CD4-positive, alpha-beta memory T cell (primary cell): ENCODE results near the gene FAM20C. TPM values are rescaled to one million over a fixed set of nuclear protein-coding genes. Genes with fewer than 3 reads are reported as not detected.

Experiments
- CTCF ChIA-PET: fragments of 350-600 bp; sonication (Branson Sonifier 250); formaldehyde crosslinking; loops from one replicate; lab custom pipeline; 2021; ENCODE audit warnings: inconsistent platforms; ENCODE audit not compliant: partially characterized antibody; lab: Charles Lee
- POLR2A ChIA-PET: fragments of 350-600 bp; sonication (Branson Sonifier 250); formaldehyde crosslinking; loops from one replicate; lab custom pipeline; 2021; ENCODE audit not compliant: partially characterized antibody; lab: Charles Lee
- DNase-seq, 5 donors: peaks; one replicate each; pipeline versions ENCODE4 v3.0.0 to v3.0.0-alpha.2; 2020 to 2022; ENCODE audit warnings: mixed read lengths in 1 of 5
- H3K27ac ChIP-seq: one replicate; pipeline ENCODE4 v1.7.0; 2013; ENCODE audit warnings: low read depth, low read length
- H3K27me3 ChIP-seq: 2 replicates; pipeline ENCODE4 v1.7.0; 2013; ENCODE audit warnings: mild to moderate bottlenecking, low read length, moderate library complexity; ENCODE audit not compliant: insufficient read depth
- H3K36me3 ChIP-seq: 2 replicates; pipeline ENCODE4 v1.7.0; 2013; ENCODE audit warnings: mild to moderate bottlenecking, low read length, moderate library complexity; ENCODE audit not compliant: insufficient read depth
- H3K4me1 ChIP-seq: 2 replicates; pipeline ENCODE4 v1.7.0; 2013; ENCODE audit warnings: mild to moderate bottlenecking, low read length, moderate library complexity; ENCODE audit not compliant: insufficient read depth
- H3K4me3 ChIP-seq, 2 donors: one replicate each; pipeline ENCODE4 v1.7.0; 2013; ENCODE audit warnings: low read length in 2 of 2, mild to moderate bottlenecking in 1 of 2
- H3K9me3 ChIP-seq, 2 donors: one replicate each; pipeline ENCODE4 v1.7.0; 2013; ENCODE audit warnings: low read length in 2 of 2, control low read depth in 1 of 2; ENCODE audit not compliant: control insufficient read depth in 1 of 2
- H3K27ac Mint-ChIP-seq, 7 donors: one replicate each; pipeline ENCODE4 v1.8.0; 2020 to 2021; ENCODE audit warnings: mixed read lengths in 7 of 7, mild to moderate bottlenecking in 6 of 7, inconsistent platforms in 3 of 7, moderate library complexity in 3 of 7
- H3K27me3 Mint-ChIP-seq, 2 donors: one replicate each; pipeline ENCODE4 v1.8.0; 2020 to 2021; ENCODE audit warnings: mixed read lengths in 2 of 2
- H3K36me3 Mint-ChIP-seq, 2 donors: one replicate each; pipeline ENCODE4 v1.8.0; 2020 to 2021; ENCODE audit warnings: mixed read lengths in 2 of 2, inconsistent platforms in 1 of 2, mild to moderate bottlenecking in 1 of 2
- H3K4me1 Mint-ChIP-seq, 4 donors: one replicate each; pipeline ENCODE4 v1.8.0; 2020 to 2021; ENCODE audit warnings: mixed read lengths in 4 of 4, mild to moderate bottlenecking in 1 of 4
- H3K4me3 Mint-ChIP-seq, 8 donors: one replicate each; pipeline ENCODE4 v1.8.0; 2020 to 2021; ENCODE audit warnings: mixed read lengths in 8 of 8, mild to moderate bottlenecking in 7 of 8, moderate library complexity in 6 of 8, inconsistent platforms in 3 of 8
- H3K9me3 Mint-ChIP-seq, 8 donors: one replicate each; pipeline ENCODE4 v1.8.0; 2020 to 2021; ENCODE audit warnings: mixed read lengths in 8 of 8, mild to moderate bottlenecking in 5 of 8, inconsistent platforms in 3 of 8, moderate library complexity in 1 of 8
- intact Hi-C: fragments of 100-400 bp; cut with micrococcal nuclease; formaldehyde crosslinking; loops from one replicate; pipeline ENCODE4 v1.15.1; 2023
- polyA plus RNA-seq, 2 donors: library from polyadenylated mRNA; unstranded; fragments of 300-500 nt; fragmentation: Illumina TruSeq; gene quantifications; one replicate each; pipeline ENCODE4 v1.2.3, GENCODE V29; 2021
- total RNA-seq, 2 experiments: library from RNA; stranded (reverse); gene quantifications; one replicate each; pipeline ENCODE4 v1.2.3, GENCODE V29; 2021

FAM20C gene
- total and polyA plus RNA-seq, 4 experiments from 2014 or later: 4.7 to 7.8 TPM; not detected in 2

DNA sequence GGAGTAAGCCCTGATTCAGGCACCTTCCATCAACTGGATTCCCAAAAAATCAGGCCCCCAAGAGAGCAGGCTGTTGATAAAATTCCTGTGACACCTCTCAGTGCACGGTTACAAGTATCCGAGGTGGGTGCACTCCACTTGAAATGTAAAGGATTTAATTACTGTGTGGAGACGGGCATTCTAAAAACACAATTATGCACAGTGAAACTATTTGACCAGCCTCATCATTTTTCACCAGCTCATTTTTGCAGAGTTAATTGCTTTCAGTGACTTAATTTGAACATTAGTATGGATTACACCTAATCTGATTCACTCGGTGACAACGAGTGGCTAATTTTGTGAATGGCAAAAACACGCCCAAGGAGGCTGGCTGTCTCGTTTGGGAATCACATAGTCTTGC is 99.9 kb downstream of the FAM20C start:
- Mint-ChIP-seq H3K27me3 (peaks cover 26 to 28% of the 10 kb centered on the region in 2 donors), H3K9me3 (peaks cover 0 to 3% (median 0%) of the 10 kb centered on the region in 8 donors), H3K36me3 (no peaks in the 10 kb centered on the region), H3K27ac (no peak overlapping the region), H3K4me1 (no peaks in the 10 kb centered on the region), H3K4me3 (no peak overlapping the region)
- no peak for DNase-seq
- no peak overlapping the region for H3K4me3 ChIP-seq
- POLR2A ChIA-PET: no interaction called here
- no peak overlapping the region for H3K27ac ChIP-seq
- H3K36me3 ChIP-seq: no peaks in the 10 kb centered on the region
- H3K9me3 ChIP-seq: no peaks in the 10 kb centered on the region
- intact Hi-C loops: no loop called here
- H3K27me3 ChIP-seq: peaks cover 6% of the 10 kb centered on the region
- H3K4me1 ChIP-seq: no peaks in the 10 kb centered on the region
- CTCF ChIA-PET: no interaction called here

DNA sequence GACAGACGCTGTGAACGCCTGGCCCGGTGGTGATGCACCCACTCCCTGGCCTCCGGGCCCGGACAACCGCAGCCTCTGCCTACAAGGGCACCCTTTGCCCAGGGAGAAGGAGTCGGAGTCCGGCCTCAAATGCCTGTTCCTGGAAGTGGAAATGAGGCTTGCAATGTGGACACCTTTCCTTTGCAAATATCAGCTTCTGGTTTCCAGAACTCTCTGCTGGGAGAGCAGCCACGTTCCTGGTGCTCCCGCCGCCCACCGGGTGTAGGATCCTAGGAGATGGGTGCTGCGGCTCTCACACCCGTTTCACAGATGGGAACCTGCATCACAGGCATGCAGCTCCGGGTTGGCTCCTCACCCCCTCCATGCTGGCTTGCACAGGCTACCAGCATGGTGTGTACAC is 100.5 kb downstream of the FAM20C start:
- ChIA-PET POLR2A (no interaction called here), CTCF (no interaction called here)
- no peaks in the 10 kb centered on the region for H3K36me3 Mint-ChIP-seq
- no peak for DNase-seq
- Histone ChIP-seq H3K4me1 (no peaks in the 10 kb centered on the region), H3K36me3 (no peaks in the 10 kb centered on the region), H3K27ac (no peak overlapping the region), H3K27me3 (peaks cover 6% of the 10 kb centered on the region), H3K4me3 (no peak overlapping the region), H3K9me3 (no peaks in the 10 kb centered on the region)
- H3K27me3 Mint-ChIP-seq: peaks cover 23 to 26% of the 10 kb centered on the region in 2 donors
- peaks cover 0 to 3% (median 0%) of the 10 kb centered on the region in 8 donors for H3K9me3 Mint-ChIP-seq
- intact Hi-C loops: no loop called here
- H3K4me3 Mint-ChIP-seq: no peak overlapping the region
- H3K27ac Mint-ChIP-seq: no peak overlapping the region
- no peaks in the 10 kb centered on the region for H3K4me1 Mint-ChIP-seq

DNA sequence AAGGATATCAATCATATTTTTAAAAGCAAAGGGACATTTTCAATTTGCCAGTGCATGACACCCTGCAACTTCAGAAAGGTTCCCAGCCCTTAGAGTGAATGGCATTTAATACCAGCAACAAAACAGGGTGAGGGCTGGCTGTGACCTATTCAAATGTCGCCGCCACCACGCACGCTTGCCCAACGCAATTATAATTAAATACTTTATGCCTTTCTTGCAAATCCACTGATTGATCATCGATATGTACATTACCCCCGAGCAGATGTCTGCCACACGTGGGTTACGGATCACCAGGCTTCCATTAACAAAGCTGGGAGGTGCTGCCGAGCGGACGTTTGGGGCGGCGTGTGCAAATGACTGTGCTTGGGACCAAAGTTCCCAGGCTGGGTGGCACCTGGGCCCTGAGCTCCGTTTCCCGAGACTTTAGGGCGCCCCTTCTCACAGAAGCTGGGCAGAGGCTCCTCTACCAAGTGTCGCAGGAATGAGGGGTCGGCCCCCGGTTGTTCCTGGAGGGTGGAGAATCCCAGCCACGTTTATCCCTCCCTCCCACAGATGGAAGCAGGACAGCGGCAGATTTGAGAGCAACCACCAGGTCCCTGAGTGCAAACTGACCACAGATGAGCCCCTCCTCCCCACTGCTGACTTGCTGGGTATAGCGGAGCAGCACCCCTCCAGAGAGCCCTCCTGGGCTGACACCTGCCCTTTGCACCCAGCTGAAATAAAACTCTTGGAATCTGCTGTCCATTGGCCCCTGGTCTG is 101.5 kb downstream of the FAM20C start:
- ChIA-PET POLR2A (no interaction called here), CTCF (interaction anchor here (1.5 kb wide), 1 partner anchor 28 kb away, joined by 4 read pairs; no protein-coding TSS in a partner anchor)
- Histone ChIP-seq H3K4me1 (no peaks in the 10 kb centered on the region), H3K27me3 (peaks cover 6% of the 10 kb centered on the region), H3K36me3 (no peaks in the 10 kb centered on the region), H3K4me3 (no peak overlapping the region), H3K9me3 (no peaks in the 10 kb centered on the region), H3K27ac (no peak overlapping the region)
- DNase-seq: no peak
- Mint-ChIP-seq H3K36me3 (no peaks in the 10 kb centered on the region), H3K4me3 (no peak overlapping the region), H3K27ac (no peak overlapping the region), H3K9me3 (peaks cover 0 to 3% (median 0%) of the 10 kb centered on the region in 8 donors), H3K4me1 (no peaks in the 10 kb centered on the region), H3K27me3 (peaks cover 20 to 22% of the 10 kb centered on the region in 2 donors)
- intact Hi-C loops: no loop called here

DNA sequence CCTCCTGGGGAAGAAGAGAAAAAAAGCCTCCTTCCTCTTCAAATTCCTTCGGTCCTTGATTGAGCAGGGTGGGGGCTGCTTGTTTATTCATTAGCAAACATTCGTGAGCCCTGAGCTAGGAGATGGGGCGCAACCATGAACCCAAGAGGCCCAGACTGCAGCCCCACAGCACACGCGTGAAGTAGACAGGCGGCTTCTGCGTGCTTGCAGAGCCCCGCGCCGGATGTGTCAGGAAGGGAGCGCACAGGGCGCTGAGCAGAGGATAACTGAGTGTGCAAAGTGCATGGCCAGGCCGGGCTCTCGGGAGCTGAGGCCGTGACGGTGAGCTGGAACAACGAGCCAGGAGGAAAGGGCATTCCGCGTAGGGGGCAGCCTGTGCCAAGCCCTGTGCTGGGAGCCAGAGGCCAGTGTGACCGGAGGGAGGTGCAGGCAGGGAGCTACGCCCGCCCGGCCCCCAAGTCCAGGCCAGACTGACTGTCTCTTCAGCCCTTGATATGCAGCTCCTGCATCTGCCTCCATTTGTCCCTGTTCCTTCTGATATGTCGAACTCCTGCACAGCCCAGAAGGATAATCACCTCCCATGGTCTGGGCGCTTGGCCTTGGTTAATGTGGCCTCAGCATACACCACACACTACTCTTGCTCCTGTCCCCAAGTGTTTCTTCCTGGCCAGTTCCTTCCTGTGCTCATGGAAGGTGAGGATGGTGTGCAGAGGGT is 102.2 kb downstream of the FAM20C start:
- ChIA-PET CTCF (interaction anchor here (1.5 kb wide), 1 partner anchor 27 kb away, joined by 4 read pairs; no protein-coding TSS in a partner anchor), POLR2A (no interaction called here)
- H3K27me3 ChIP-seq: peaks cover 6% of the 10 kb centered on the region

DNA sequence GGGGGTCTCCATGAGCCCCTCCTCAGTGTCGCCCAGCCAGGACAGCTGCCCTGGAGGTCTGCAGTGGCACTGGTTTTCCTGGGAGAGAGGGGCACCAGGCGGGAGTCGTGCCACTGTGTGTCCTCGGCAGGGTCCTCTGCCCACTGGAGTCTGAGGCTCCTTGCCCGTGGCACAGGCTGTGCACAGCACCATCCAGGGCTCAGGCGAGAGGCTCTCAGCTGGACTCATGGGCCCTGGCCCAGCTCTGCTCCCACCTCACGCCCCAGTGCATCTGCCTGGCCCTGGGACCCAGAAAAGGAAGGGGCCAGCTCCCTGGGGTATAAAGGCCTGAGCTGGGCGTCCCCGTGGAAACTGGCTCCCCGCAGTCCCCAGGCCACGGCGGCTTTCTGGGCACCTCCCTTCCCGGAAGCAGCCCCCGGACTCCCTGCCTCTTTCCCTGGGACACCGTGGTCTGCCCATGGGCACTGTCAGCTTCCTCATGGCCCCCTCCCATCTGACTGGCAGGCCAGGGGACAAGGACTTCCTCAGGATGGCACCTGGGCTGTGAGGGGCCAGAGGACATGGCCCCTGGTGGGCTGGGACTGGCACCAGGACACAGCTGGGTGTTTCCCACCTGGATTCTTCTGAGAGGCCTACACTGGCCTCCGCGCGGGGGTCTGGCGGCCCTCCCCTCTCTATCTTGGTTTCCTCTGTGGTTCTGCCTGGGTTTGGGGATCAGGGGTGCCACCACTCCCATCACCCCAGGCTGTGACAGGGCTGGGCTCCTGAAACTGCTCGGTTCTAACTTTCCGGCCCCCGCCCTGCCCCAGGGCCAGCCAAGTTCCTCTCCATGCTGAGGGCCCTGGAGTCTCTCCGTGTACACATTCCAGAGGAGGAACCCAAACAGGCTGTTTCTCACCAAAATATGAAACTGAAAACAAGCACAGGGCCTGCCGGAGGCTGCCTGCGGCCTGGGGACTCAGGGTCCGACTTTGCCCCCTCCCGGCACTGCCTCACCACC is 103.1 kb downstream of the FAM20C start:
- Mint-ChIP-seq H3K4me1 (no peaks in the 10 kb centered on the region), H3K9me3 (peaks cover 0 to 2% (median 0%) of the 10 kb centered on the region in 8 donors), H3K27me3 (peaks cover 16 to 18% of the 10 kb centered on the region in 2 donors), H3K36me3 (no peaks in the 10 kb centered on the region), H3K27ac (no peak overlapping the region), H3K4me3 (no peak overlapping the region)
- intact Hi-C loops: no loop called here
- ChIA-PET CTCF (interaction anchor here (1.5 kb wide), 1 partner anchor 26 kb away, joined by 4 read pairs; no protein-coding TSS in a partner anchor), POLR2A (no interaction called here)
- no peak for DNase-seq
- H3K4me3 ChIP-seq: no peak overlapping the region
- H3K9me3 ChIP-seq: no peaks in the 10 kb centered on the region
- peaks cover 6% of the 10 kb centered on the region for H3K27me3 ChIP-seq
- no peaks in the 10 kb centered on the region for H3K36me3 ChIP-seq
- H3K4me1 ChIP-seq: no peaks in the 10 kb centered on the region
- no peak overlapping the region for H3K27ac ChIP-seq

More for the DNA sequence above, 102.2 kb downstream of the FAM20C start:
- Histone ChIP-seq H3K4me3 (no peak overlapping the region), H3K36me3 (no peaks in the 10 kb centered on the region), H3K9me3 (no peaks in the 10 kb centered on the region), H3K4me1 (no peaks in the 10 kb centered on the region), H3K27ac (no peak overlapping the region)
- no peak for DNase-seq
- intact Hi-C loops: no loop called here
- peaks cover 0 to 2% (median 0%) of the 10 kb centered on the region in 8 donors for H3K9me3 Mint-ChIP-seq
- H3K27ac Mint-ChIP-seq: no peak overlapping the region
- no peak overlapping the region for H3K4me3 Mint-ChIP-seq
- no peaks in the 10 kb centered on the region for H3K36me3 Mint-ChIP-seq
- H3K27me3 Mint-ChIP-seq: peaks cover 18 to 19% of the 10 kb centered on the region in 2 donors
- H3K4me1 Mint-ChIP-seq: no peaks in the 10 kb centered on the region

DNA sequence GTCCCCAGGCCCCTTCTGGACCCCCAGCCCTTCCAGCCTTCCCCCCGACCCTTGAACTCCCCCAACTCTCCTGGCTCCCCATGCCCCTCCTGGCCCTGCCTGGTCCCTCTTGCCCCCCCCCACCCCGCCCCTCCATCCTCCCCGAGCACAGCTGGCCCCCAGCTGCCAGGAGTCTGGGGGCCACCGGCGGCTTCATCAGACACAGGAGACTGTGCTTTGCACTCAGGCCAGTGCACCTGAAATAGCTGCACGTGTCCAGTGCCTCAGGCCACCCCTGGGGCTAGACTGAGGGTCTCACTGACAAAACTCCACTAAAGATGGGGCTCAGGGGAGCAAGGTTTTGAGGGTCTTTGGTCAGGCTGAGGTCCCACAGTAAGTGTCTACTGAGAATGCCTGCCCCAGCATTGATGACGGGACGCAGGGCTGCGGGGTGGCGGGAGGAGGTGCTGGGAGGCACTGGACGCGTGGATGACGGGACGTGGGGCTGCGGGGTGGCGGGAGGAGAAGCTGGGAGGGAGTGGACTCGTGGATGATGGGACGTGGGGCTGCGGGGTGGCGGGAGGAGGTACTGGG is 104.1 kb downstream of the FAM20C start:
- peaks cover 4% of the 10 kb centered on the region for H3K27me3 ChIP-seq
- H3K4me1 ChIP-seq: no peaks in the 10 kb centered on the region
- no peak overlapping the region for H3K27ac ChIP-seq
- Mint-ChIP-seq H3K36me3 (no peaks in the 10 kb centered on the region), H3K27me3 (peaks cover 14 to 17% of the 10 kb centered on the region in 2 donors), H3K9me3 (peaks cover 0 to 2% (median 0%) of the 10 kb centered on the region in 8 donors), H3K4me3 (no peak overlapping the region), H3K4me1 (no peaks in the 10 kb centered on the region), H3K27ac (no peak overlapping the region)
- POLR2A ChIA-PET: no interaction called here
- CTCF ChIA-PET: no interaction called here
- intact Hi-C loops: no loop called here
- H3K4me3 ChIP-seq: no peak overlapping the region
- DNase-seq: no peak
- H3K36me3 ChIP-seq: no peaks in the 10 kb centered on the region
- no peaks in the 10 kb centered on the region for H3K9me3 ChIP-seq
